GM19193 (cell line): Measurements from ENCODE around the gene MCTP1.

Experiments
- POLR2A ChIP-seq: IDR thresholded peaks from 4 replicates; pipeline ENCODE4 v1.6.1; 2011; ENCODE audit not compliant: insufficient read depth, insufficient read length; ENCODE audit errors: extremely low read depth

MCTP1 gene

DNA sequence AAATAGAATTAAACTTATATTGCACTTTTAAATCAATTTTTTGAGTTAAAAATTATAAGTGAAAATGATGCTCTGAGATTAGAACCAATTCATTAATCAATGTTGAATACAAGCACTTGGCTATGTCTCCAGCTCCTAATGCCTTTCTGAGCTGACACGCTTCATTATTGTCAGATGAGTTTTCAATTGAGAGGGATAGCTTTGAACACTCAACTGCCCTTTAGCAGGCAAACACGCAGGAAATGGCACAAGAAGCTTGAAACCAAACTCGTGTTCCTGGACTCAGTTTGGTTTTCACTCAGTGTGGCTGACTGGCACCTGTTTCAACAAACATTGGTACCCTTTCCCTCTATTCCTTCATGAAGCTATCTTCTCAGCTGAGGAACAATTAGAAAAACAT, 109.8 kb downstream of the MCTP1 start:
- no peak for TF ChIP-seq POLR2A

DNA sequence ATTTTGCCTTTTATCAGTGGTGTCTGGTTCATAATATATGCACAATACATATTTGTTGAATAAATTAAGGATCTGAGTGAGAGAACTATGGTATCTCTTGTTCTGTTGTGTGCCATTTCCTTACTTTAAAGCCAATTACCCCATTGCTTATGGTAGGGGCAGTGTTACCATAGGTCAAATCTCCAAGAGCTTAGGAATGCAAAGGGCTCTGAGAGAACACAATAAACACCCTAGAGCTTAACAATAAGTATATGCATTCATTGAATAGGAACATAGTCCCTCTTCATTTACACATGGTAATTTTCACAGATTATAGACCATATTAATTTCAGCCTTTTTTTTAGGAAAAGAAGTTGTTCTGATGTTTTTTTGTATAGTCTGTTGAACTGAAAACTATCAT, 112.2 kb downstream of the MCTP1 start:
- TF ChIP-seq POLR2A = no peak

DNA sequence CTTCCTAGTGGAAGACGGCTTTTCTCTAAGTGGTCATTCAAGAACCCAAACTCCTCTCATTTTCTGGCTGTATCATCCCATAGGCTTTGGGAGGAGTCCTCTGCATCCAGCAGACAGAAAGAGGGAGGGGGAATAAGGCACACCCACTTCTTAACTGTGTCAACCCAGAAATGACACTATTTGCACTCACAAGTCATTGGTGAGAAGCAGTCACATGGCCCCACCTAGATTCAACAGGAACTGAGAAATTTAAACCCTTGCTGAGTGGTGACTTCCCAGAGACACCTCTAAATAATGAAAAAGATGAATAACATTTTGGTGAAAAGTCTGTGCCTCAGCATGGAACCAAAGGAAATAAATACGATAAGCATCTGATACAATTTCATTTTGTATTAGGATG, 120.0 kb downstream of the MCTP1 start:
- no peak for TF ChIP-seq POLR2A

DNA sequence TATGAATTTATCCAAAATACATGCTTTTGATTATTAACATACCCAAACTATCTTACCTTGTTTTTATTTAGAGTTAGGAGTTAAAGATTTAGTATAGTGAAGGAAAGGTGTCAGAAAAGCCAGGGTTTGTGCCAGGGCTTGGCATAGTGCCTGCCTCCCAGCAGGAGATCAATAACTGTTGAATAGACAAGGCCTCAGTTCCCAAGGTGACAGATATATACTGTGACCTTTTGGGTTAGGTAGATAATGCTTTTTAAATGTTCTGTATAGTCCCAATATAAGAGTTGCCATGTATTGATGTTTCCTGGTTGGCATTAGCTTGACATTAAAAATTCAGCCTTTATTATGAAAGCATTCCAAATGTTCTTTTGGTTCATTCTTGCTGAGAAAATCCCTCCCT, 121.8 kb downstream of the MCTP1 start:
- TF ChIP-seq POLR2A = no peak

DNA sequence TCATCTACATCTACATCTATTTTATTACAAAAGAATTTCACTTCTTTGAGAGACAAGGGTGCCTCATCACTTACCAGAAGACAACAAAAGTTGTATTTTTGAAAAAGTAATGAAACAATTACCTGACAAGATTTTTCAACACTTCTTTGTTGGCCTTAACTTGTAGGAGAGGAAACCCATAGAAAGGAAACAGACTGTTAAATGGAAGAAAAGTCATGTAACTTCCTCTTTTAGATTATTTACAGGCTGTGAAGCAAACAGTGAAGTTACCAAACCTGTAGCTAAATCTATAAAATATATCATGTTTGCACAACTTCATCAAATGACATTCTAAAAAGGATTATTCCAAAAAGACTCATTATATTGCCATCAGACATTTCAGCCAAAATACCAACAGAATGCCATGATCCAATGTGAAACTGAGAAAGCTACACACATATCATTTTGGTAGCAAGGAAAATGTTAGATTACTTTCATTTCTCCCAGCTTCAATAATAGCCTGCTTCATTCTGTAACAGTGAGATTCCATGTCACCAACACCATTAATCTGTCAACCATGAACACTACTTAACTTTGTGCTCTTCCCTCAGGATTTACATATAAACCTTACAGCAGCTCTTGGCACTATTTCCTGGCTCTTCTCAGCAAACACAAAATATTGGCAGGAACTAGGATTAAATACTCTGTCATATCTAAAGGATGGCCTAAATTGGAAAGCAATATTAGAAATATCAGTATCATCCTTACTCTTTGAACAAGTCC, 122.5 kb downstream of the MCTP1 start:
- TF ChIP-seq POLR2A = no peak

DNA sequence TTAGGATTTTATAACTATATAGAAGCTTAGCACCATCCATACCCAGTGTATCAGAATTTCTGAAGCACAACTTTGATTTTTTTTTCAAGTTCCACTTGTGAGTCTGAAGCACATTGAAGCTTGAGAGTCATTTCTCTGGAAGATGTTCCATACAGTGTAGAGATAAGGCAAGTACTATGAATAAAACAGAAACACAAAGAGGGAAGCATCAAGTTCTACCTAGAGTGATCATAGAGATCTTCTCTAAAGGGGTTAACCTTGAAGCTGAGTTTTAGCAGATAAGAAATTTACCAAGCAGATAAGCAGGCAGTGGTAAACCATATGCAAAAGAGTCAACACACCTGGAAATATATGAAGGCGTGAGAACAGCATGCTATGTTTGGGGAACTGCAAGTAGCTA, 125.3 kb downstream of the MCTP1 start:
- no peak for TF ChIP-seq POLR2A

DNA sequence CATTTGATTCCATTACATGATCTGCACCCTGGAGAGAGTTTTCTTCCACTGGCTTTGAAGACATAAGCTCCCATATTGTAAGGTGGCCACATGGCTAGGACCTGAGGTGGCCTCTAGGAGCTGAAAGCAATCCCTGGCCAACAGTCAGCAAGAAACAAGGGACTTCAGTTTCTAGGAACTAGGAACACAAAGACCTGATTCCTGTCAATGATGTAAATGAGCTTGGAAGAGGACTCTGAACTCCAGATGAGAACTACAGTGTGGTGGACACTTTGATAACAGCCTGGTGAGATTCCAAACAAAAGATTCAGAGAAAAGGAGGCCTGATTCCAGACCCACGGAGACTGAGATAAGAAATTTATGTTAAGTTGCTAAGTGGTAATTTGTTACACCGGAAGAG, 129.0 kb downstream of the MCTP1 start:
- TF ChIP-seq POLR2A = no peak

DNA sequence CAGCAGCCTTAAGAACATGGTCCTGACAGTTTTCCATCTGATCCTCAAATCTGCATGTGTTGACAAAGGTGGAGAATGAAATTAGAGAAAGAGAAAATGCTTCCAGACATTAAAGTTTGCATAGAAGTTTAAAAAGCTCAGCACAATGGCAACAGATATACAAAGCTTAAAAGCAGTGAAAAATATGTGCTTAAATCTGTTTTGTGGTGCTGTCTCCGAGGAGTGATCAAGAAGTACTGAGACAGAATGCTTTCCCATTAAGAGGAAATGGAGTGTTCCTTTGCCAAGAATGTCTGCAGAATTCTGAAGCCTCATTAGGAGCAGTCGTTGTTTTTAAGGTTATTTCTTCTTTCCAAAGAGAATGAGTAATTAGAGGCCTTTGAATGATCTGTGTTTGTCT, 131.4 kb downstream of the MCTP1 start:
- no peak for TF ChIP-seq POLR2A

DNA sequence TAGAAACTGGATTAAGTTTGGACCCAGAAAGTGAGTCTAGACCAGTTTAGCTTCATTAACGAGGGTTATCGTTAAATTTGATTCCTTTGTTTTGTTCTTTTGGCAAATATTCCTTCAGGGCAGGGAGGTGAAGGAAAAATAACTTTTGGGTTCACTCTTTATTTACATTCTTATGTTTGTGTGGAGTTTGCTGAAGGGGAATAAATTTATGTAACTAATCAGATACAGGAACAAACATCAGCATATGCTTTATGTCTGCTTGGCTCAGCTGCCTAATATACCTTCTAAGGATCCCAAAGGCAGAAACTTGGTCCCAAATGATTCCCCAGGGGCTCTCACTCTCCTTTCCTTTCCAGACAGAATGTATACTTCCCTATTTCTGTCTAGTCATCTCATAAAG, 132.4 kb downstream of the MCTP1 start:
- no peak for TF ChIP-seq POLR2A

DNA sequence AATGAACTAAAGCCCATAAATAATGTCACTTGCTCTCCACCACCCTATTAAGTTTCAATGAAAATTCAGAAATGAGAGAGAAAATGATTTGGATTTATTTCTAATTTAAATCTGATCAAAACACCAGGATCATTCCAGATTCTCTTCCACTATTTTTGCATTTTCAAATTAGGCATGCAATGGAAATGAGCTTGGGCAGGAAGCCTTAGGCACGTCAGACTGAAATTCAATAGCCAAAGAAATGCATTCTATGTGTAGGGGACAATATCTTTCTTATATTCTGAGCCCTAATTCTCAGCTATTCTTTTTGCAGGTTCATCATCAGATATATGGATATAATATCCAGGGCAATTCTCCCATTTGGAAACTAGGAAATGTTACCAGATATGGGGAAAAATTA, 132.8 kb downstream of the MCTP1 start:
- TF ChIP-seq POLR2A = no peak

DNA sequence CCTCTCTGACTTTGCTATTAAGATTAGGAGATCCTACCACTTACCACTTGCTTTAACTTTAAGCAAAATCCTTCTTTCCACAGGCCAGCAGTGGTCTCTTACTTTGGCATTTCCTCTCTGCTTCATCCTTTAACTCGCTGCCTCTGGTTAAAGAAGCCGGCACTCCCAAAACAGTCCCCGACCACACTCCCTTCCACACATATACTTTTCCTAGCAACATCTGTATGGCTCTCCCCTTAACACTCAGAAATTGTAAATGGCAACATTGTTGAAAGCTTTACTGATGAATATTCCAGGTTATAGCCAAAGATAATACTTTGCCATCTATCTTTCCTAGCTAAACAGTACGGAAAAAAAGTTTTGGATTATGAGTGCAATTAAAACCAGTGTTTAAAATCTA, 133.2 kb downstream of the MCTP1 start:
- TF ChIP-seq POLR2A = no peak

DNA sequence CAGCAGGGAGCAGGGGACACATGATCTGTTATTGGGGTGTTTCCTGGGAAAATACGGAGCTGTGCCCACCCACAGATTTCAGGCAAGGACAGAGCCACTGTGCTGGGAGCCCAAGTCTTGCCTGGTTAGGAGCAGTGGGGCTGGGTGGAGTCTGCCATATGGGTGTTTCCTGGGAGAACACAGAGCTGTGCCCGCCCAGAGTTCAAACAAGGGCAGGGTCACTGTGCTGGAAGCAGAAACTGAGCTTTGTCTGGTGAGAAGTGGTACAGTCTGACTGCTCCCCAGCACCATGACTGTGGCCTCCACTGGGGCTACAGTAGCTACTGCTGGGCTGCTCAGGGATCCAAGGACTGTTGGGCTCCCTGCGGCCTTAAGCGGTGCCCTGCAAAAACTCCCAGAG, 135.5 kb downstream of the MCTP1 start:
- no peak for TF ChIP-seq POLR2A

DNA sequence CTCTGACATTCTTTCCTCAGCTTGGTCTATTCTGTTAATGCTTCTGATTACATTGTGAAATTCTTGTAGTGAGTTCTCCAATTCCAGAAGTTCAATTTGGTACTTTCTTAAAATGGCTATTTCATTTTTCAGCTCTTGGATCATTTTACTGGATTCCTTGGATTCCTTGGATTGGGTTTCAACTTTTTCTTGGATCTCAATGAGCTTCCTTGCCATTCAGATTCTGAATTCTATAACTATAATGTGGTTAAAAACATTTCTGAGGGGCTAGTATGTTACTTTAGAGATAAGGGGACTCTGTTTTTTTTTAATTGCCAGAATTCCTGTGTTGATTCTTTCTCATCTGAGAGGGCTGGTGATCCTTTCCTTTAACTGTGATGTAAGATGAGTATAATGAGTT, 136.4 kb downstream of the MCTP1 start:
- no peak for TF ChIP-seq POLR2A

DNA sequence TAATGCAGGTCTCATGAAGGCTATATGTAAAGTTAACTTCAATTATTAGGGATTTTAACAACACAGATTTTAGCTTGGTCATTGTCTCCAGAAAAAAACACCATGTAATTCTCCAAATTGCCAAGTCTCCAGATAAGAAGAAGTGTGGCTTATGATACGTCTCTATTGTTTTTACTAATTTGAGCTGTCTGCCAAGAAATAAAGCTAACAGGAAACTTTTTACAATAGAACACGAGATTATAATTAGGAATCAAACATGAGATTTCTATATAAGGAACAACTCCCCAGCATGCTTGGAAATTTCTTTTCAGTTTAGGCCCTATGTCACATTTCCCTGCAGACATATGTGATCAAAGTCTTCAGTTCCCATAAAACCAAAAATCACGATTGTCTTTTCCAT, 142.7 kb downstream of the MCTP1 start:
- TF ChIP-seq POLR2A = no peak

DNA sequence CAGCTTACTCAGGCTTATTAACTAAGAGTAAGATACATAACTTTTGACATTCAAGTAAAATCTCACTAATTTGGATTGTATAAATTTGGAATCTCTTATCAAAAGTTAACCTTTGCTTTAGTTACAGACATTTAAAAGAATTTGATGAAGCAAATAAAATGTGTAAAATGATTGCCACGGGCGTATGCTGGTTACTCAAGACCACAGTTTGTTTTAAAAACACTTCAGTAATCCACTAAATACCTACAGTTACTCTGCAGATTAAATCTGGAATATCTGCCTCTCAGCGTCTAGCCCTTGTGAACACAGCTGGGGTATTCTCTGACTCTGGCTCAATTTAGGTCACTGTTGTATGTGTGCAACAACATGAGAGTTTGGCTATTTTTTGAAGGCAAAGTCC, 143.8 kb downstream of the MCTP1 start:
- TF ChIP-seq POLR2A = no peak

DNA sequence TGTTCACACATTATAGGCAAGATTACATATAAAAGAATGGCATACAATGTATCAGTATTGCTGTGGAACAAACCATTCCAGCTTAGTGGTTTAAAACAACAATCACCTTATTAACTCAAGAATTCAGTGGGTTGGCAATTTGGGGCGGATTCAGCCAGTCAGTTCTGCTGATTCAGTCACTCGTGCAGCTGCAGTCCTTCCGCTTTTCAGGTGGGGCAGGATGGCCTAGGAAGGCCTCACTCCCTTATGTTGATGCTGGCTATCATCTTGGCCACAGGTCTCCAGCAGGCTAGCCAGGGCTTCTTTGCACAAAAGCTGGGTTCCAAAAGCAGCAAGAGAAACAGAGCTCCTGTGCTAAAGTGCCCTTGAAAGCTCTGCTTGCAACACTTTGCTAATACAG, 150.6 kb downstream of the MCTP1 start:
- no peak for TF ChIP-seq POLR2A

DNA sequence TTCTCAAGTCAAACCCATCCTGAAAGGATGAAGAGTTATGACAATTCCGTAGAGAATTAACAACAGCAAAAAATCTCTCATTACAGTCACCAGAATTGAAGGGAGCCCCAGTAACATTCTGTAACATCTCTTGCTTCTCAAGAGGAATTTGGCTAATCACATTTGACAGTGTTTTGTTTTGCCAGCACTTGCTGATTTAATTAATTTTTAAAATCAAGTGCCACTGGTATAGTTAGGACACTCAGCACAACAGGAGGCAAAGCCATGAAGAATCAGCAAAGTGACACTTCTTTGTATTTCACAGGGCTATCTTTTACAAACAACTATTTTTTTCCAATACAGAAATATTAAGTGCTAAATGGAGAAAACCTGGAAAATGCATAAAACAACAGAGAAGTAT, 152.8 kb downstream of the MCTP1 start:
- no peak for TF ChIP-seq POLR2A
